Activated CD4-positive, CD25-positive, alpha-beta regulatory T cell (primary cell): ENCODE results near the gene POP7.
A peak's percentile ranks its signal among the peaks of the same experiment; 100 is the strongest.
"Not testable (repeated sequence)": the region's sequence is repeated elsewhere in the genome, so short reads cannot be mapped to it uniquely, and the experiment has no call there.

Experiments
- DNase-seq, 4 experiments: peaks; one replicate each; lab custom pipeline; 2025; lab: John Stamatoyannopoulos, UW

POP7 gene

DNA sequence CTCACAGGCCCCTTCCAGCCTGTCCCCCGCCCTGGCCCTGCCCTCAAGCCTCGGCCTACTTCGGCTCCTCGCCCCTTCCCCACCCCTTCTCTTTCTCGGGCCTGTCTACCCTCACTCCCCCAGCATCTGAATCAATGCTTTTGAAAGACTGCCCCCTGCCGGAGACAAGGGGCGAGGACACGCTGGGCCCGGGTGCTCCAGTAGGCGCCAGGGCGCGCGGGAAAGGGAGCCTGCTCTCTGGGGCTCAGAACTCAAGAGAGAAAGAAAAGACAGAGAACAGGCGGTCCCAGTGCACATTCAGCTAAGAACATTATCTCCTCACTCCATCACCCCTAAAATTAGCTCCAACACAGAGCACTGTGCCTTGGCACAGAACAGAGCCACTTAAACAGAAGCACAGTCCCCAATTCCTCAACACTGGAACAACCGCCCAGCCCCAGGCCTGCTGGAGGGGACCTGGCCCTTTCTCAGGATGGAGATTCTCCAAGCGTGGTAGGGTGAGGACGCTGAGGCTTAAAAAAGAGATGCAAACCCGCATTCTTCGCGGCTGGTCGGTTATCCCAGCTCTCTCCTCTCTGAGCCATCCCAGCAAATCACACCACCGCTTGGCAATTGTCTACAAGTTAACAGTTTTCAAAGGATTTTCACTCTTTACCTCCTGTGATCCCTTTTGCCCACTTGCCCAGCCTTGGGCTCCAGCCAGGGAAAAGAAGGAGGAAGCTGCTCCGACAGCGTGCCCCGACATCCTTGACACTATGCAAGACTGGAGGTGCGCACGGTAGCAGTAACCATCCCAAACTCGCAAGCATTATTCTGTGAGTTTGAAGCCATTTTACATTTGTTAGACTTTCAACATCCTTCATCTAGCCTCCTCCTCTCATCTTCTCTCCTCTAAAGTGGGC, 14.0 kb upstream of the POP7 start:
- peak; percentile 60 to 78 (median 70) for DNase-seq

- no peak for DNase-seq
Measured at GRCh38 chr7:100692578-100692961, 13.4 kb upstream of the POP7 start.

DNA sequence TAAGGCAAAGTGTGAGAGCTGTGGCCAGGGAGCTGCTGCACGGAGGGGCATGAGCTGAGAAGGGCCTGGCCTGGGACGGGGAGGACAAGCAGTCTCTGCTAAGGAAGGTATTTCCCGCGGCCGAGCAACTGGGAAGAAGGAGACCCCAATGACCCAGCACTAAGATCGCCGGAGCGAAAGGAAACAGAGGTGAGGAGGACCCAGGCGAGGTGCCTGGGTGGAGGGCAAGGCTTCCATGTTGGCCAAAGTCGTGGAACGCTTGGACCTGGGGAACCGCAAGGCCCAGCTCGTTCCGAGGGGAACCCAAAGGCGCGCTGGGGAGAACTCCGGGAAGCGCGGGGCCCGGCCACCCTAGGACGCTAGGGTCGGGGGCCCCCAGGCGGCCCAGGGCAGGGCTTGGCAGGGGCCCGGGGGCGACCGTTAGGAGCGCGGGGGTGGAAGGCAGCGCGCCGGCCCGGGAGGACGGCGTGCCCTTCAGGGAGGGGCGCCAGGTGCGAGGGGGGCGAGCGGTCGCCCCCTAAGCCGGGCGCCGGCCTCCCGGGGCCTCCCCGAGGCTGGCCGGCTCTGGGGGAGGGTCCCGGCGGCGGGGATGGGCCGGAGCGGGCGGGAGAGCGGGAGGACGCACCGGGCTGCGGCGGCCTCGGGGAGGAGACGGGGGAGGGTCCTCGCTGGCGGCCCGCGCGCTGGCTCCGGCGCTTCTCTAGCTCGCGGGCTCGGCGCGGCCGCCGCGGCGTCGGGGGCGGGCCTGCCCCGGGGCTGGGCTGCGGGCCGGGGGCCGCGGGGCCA, 12.4 kb upstream of the POP7 start:
- DNase-seq: no peak

DNA sequence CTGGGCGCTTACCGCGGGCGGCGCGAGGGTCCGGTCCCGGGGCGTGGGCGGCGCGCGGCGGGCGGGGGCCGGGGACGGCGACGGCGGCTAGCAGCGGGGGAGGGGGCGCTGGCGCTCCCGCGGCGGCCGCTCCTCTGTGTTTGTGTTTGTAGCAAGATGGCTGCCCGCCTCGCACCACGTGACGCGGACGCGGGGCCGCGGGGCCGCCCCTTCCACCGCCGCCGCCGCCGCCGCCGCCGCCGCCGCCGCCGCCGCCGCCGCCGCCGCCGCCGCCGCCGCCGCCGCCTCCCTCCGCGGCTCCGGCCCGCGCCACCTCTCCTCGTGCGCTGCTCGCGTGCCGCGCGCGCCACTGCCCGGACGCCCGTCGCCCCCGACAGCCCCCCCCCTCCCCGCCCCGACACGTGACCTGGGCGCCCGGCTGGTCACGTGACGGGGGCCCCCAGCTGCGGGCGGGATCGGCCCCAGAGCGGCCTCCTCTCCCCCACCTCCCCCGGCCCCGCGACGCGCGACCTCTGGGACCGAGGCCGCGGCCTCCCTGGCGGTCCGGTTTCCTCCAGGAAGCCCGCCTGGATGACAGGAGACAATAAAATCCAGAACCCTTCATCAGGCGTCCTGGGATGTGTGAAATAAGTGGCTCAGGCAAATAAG, 11.7 kb upstream of the POP7 start, which contains the start of gene GIGYF1:
Gene GIGYF1, minus strand, starts transcription at position 153 of the 648 bp plus-strand sequence. CDS start 6,012 bp downstream, outside the sequence.
- DNase-seq: peak; percentile 49 to 70 (median 63)

DNA sequence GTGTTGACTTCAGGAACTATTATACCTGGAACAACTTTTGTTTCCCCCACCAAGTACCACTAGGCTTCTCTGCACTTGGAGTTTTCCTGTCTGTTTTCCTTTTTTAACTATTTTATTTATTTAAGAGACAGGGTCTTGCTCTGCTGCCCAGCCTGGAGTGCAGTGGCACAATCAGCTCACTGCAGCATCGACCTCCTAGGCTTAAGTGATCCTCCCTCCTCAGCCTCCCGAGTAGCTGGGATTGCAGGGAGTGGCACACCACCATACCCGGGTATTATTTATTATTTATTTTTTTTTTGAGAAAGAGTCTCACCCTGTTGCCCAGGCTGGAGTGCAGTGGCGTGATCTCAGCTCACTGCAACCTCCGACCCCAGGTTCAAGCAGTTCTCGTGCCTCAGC, 9.8 kb upstream of the POP7 start:
- DNase-seq: no peak

GRCh38 chr7:100699018-100699417, 6.9 kb upstream of the POP7 start:
- no peak for DNase-seq

DNA sequence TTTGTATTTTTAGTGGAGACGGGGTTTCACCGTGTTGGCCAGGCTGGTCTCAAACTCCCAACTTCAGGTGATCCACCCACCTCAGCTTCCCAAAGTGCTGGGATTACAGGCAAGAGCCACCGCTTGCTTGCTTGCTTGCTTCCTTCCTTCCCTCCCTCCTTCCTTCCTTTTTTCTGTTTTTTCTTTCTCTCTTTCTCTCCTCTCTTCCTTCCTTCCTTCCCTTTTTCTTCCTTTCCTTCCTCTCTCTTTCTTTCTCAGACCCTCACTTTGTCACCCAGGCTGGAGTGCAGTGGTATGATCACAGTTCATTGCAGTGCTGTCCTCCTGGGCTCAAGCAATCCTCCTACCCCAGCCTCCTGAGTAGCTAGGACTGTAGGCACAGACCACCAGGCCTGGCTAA, 4.8 kb upstream of the POP7 start:
- not testable (repeated sequence) for DNase-seq

- peak; percentile 59 to 78 (median 66) for DNase-seq
Measured at GRCh38 chr7:100705320-100705752, 585 bp upstream of the POP7 start.

DNA sequence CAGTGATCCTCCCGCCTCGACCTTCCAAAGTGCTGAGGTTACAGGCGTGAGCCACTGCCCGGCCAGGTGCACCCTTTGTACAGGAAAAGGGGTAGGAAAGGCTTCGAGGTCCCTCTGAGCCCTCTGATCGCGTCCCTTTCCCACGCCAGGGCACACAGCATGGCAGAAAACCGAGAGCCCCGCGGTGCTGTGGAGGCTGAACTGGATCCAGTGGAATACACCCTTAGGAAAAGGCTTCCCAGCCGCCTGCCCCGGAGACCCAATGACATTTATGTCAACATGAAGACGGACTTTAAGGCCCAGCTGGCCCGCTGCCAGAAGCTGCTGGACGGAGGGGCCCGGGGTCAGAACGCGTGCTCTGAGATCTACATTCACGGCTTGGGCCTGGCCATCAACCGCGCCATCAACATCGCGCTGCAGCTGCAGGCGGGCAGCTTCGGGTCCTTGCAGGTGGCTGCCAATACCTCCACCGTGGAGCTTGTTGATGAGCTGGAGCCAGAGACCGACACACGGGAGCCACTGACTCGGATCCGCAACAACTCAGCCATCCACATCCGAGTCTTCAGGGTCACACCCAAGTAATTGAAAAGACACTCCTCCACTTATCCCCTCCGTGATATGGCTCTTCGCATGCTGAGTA, 871 bp downstream of the POP7 start:
- no peak for DNase-seq

DNA sequence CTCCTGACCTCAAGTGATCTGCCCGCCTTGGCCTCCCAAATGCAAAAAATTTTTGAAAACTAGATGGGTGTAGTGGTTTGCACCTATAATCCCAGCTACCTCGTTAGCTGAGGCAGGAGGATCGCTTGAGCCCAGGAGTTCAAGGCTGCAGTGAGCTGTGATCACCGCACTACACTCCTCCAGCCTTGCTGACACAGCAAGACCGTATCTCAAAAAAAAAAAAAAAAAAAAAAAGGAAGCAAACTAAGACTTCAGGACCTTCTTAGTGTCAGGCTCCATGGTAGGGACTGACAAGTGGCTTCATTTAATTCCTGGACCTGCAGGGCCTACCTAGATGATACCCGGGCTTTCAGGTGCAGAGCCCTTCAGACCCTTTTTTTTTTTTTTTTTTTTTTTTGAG, 2.5 kb downstream of the POP7 start:
- no peak for DNase-seq

GRCh38 chr7:100710452-100710851, 4.5 kb downstream of the POP7 start:
- no peak for DNase-seq

DNA sequence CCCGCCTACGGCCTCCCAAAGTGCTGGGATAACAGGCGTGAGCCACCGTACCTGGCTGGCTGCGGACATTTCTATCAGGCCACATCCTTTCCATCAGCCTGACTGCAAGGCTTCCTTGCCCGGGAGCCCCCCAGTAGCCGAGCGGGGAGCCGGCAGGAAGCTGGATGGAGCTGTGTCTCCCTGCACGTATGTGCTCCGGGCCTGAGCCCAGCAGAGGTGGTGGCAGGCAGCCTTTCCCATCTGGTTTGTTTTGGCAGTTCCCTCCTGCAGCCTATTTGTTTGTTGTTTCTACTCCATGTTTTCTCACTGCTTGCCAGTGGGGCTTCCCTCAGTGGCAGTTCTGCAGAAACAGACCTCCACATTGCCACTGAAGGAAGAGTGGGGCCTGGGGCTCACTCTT, 5.4 kb downstream of the POP7 start:
- no peak for DNase-seq

DNA sequence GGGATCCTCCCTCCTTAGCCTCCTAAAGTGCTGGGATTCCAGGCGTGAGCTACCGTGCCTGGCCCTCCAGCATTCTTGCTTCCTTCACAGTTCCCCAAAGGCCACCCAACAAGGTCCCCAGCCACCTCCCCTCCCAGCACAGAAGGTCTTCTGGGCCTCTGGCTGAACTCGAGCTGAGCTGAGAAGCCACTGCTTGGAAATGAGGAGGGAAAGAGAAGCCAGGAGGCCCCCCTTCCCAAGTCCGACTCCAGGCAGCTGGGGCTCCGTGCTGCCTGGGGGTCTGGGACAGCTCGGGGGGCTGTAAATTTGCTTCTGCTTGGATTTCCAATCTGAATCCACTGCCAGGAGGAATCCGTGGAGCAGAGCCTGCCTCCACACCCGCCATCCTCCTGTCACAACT, 8.8 kb downstream of the POP7 start:
- no peak for DNase-seq

DNA sequence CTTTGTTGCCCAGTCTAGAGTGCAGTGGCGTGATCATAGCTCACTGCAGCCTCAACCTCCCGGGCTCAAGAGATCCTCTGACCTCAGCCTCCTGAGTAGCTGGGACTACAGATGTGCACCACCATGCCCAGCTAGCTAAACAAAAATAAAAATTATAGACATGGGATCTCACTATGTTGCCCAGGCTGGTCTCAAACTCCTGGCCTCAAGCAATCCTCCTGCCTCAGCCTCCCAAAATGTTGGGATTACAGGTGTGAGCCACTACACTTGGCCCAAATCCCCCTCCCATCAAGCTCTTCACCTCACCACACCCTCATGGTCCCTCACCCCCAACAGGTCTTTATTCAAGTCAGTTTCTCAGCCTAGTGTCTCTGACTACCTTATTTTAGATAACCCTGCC, 11.2 kb downstream of the POP7 start:
- not testable (repeated sequence) for DNase-seq

GRCh38 chr7:100719523-100720278, 13.8 kb downstream of the POP7 start:
- DNase-seq: no peak

DNA sequence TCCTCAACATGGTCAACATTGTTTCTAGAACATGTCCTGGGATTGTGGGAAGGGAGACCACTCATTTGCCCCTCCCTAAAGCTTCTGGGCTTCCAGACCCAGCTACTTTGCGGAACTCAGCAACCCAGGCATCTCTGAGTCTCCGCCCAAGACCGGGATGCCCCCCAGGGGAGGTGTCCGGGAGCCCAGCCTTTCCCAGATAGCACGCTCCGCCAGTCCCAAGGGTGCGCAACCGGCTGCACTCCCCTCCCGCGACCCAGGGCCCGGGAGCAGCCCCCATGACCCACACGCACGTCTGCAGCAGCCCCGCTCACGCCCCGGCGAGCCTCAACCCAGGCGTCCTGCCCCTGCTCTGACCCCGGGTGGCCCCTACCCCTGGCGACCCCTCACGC, 14.4 kb downstream of the POP7 start, which contains the start of gene EPO:
Gene EPO, plus strand, starts transcription at position 190 of the 392 bp plus-strand sequence. CDS start 513 bp downstream, outside the sequence.
- no peak for DNase-seq

GRCh38 chr7:100720671-100721504, 15.0 kb downstream of the POP7 start:
- DNase-seq: no peak

GRCh38 chr7:100721505-100721812, 15.5 kb downstream of the POP7 start:
- no peak for DNase-seq

GRCh38 chr7:100722480-100723212, 16.7 kb downstream of the POP7 start:
- DNase-seq: no peak
